Fibroblast of pulmonary artery (primary cell): ENCODE results near the gene CD9.
"Not testable (repeated sequence)": the region's sequence is repeated elsewhere in the genome, so short reads cannot be mapped to it uniquely, and the experiment has no call there.

Experiments
- DNase-seq: peaks from one replicate; pipeline ENCODE4 v3.0.0-alpha.2; 2010; ENCODE audit warnings: low read depth
- H3K4me3 ChIP-seq: replicated peaks from 2 replicates; pipeline ENCODE4 v1.5.1; 2011; ENCODE audit warnings: low read depth, mild to moderate bottlenecking, control low read depth, low read length, moderate library complexity
- TF ChIP-seq, protein P1 (sequence below): IDR thresholded peaks from 2 replicates; pipeline ENCODE4 v1.5.1; 2011; ENCODE audit warnings: mild to moderate bottlenecking, control low read depth, low read length, inconsistent platforms; ENCODE audit errors: missing control alignments

CD9 gene, protein sequence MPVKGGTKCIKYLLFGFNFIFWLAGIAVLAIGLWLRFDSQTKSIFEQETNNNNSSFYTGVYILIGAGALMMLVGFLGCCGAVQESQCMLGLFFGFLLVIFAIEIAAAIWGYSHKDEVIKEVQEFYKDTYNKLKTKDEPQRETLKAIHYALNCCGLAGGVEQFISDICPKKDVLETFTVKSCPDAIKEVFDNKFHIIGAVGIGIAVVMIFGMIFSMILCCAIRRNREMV

DNA sequence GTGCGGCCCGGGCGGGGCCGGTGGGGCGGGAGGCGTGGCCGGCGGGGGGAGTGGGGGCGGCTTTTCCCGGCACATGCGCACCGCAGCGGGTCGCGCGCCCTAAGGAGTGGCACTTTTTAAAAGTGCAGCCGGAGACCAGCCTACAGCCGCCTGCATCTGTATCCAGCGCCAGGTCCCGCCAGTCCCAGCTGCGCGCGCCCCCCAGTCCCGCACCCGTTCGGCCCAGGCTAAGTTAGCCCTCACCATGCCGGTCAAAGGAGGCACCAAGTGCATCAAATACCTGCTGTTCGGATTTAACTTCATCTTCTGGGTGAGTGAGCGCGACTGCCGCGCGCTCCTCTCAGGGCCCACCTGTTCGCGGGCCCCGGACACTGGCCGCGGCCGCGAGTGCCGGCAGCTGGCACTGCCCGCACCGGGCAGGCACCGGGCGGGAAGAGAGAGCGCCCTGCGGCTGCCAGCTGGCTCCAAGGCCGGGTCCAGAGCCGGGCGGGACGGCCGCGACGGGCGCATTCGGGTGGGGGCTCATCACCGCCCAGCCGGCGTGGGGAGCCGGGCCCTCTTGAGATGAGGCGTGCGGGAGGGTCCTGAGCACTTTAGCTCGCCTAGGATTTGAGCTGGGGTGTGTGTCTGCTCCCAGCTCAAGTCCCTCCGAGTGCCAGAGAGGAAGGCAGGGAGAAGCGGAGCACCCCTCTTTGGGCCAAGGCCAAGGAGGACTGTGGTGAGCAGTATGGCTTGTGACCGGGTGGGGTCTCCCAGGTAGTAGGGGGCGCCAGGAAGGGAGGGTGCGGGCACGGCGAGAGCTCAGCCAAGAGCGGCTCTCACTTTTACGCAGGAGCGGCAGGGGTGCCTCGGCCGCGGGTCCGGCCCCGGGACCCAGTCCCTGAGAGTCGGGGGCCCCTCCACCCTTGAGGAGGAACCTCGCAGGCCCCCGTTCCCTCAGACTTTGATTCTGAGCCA is at the start of gene CD9:
Gene CD9 (plus strand): TSS at position 145 of the 957 bp plus-strand sequence. CDS start 100 bp downstream, at position 245.
- H3K4me3 ChIP-seq, result peak within 1 kb of the TSS; percentile 69
- TF ChIP-seq, protein P1, sequence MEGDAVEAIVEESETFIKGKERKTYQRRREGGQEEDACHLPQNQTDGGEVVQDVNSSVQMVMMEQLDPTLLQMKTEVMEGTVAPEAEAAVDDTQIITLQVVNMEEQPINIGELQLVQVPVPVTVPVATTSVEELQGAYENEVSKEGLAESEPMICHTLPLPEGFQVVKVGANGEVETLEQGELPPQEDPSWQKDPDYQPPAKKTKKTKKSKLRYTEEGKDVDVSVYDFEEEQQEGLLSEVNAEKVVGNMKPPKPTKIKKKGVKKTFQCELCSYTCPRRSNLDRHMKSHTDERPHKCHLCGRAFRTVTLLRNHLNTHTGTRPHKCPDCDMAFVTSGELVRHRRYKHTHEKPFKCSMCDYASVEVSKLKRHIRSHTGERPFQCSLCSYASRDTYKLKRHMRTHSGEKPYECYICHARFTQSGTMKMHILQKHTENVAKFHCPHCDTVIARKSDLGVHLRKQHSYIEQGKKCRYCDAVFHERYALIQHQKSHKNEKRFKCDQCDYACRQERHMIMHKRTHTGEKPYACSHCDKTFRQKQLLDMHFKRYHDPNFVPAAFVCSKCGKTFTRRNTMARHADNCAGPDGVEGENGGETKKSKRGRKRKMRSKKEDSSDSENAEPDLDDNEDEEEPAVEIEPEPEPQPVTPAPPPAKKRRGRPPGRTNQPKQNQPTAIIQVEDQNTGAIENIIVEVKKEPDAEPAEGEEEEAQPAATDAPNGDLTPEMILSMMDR, result no peak
- peak; percentile 48 for DNase-seq

DNA sequence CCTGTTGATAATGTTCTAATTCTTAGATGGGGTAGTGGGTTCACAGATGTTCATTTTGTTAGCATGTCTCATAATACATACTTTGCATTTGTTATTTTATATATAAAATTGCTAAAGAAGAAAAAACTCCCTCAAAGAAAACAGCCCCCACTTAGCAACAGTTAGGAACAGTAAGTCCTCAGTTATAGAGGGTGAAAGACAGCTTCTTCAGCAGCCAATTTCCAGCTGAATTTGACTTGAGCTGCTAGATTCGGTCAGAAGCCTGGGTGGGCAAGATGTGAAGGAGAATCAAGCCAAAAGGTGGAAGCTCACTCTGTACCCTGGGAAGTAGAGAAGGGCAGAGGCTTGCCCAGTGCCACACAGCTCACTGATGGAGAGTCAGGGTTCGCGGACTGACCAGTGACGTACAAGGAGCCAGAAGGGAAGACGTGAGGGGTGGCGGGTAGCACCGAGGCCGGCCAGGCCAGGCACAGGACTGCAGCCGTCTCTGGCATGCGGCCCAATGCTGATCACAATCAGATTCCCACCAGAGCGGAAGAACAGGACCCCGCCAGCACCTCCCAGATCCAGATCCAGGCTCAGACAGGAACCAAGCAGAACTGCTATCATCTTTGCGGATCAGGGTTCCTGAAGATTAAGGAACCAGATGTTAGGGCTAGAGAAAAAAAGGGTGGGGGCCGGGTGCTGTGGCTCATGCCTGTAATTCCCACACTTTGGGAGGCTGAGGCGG is 45.3 kb upstream of the CD9 start:
- no peak for DNase-seq
- TF ChIP-seq, protein P1, result no peak
- no peak overlapping the region for H3K4me3 ChIP-seq

DNA sequence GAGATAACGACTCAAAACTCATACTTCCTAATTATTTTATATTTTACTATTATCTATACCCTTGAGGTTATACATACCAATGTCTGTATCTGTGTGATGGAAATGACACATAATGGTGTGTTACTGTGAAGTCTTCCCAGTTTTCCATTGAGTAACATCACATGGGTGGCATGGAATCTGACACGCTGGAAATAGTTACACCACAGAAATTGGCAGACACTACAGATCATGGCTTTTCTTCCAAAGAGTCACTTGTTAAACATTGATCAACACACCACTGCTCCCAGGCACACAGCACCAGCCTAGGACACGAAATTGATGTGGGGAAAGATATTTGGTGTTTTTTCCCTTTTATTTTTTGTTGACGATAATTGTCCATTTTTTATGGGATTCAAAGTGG is 42.7 kb upstream of the CD9 start:
- H3K4me3 ChIP-seq, result no peak overlapping the region
- no peak for DNase-seq
- TF ChIP-seq, protein P1, result no peak

DNA sequence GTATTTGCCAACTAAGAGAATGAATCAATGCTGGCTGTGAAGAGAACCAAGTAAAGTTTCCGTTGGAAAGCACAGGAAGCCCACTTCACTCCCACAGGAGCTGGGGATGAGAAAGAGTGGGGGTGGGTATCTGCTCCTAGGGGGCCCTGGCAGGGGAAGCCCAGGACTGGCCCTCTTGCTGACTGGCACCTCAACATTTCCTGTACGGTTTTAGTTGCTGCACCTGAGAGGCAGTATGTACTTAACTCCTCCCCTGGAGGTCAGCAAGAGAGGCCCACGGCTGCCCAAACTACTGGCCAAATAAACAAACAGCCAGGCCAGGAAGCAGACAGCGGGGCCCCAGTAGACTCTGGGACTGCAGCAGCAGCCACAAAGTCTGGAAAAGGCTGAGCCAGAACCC is 41.9 kb upstream of the CD9 start:
- TF ChIP-seq, protein P1, result no peak
- DNase-seq, result peak; percentile 30

DNA sequence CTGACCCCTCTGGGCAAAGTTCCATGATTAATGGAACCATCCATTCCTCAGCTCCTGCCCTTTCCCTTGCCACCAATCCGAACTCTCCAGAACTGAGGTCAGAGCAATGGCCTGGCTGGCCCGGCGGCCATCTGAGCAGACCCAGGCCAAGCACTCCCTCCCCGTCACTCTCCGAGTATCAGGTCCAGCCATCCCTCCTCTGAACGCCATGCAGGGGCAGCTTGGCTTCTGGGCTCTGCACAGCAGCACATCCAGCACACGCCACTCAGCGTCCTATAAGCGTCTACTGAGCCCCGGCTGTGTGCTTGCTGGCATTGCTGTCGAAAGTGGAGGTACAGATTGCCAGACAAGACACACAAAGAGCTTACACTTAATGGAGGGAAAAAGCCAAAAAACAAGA is 41.5 kb upstream of the CD9 start:
- no peak for DNase-seq
- TF ChIP-seq, protein P1, result no peak

More for the DNA sequence above, 41.9 kb upstream of the CD9 start:
- H3K4me3 ChIP-seq, result no peak overlapping the region

DNA sequence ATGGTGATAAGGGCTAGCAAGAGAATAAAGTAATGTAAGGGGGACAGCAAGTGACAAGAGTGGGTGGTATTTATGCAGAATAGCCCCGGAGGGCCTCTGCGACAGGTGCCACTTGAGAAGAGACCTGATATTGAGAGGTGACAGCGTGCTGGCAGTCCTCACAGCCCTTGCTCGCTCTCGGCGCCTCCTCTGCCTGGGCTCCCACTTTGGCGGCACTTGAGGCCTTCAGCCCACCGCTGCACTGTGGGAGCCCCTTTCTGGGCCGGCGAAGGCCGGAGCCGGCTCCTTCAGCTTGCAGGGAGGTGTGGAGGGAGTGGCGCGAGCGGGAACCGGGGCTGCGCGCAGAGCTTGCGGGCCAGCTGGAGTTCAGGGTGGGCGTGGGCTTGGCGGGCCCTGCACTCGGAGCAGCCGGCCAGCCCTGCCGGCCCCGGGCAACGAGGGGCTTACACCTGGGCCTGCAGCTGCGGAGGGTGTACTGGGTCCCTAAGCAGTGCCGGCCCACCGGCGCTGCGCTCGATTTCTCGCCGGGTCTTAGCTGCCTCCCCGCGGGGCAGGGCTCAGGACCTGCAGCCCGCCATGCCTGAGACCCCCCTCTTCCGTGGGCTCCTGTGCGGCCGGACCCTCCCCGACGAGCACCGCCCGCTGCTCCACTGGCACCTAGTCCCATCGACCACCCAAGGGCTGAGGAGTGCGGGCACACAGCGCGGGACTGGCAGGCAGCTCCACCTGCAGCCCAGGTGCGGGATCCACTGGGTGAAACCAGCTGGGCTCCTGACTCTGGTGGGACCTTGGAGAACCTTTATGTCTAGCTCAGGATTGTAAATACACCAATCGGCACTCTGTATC is 40.8 kb upstream of the CD9 start:
- not testable (repeated sequence) for DNase-seq, H3K4me3 ChIP-seq

More for the DNA sequence above, 41.5 kb upstream of the CD9 start:
- no peak overlapping the region for H3K4me3 ChIP-seq

DNA sequence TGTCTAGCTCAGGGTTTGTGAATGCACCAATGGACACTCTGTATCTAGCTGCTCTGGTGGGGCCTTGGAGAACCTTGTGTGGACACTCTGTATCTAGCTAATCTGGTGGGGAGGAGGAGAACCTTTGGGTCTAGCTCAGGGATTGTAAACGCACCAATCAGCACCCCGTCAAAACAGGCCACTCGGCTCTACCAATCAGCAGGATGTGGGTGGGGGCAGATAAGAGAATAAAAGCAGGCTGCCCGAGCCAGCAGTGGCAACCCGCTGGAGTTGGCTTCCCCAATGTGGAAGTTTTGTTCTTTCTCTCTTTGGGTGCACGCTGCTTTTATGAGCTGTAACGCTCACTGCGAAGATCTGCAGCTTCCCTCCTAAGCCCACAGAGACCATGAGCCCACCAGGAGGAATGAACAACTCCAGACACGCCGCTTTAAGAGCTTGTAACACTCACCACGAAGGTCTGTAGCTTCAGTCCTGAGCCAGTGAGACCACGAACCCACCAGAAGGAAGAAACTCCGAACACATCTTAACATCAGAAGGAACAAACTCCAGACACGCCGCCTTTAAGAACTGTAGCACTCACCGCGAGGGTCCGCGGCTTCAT is 40.1 kb upstream of the CD9 start:
- H3K4me3 ChIP-seq, DNase-seq: not testable (repeated sequence)
